Caco-2 (cell line): ENCODE data around the gene SLC12A5. TPM values are rescaled to one million over a fixed set of nuclear protein-coding genes. Genes with fewer than 3 reads are reported as not detected.

Experiments
- BruUV-seq: library from RNA; stranded (reverse); fragments of 400-500 nt; replicated peaks from 2 replicates; lab custom pipeline; 2021; lab: Mats Ljungman, UMichigan
- CTCF ChIA-PET: fragments of 300-600 bp; sonication (Branson Sonifier 250); formaldehyde crosslinking; loops from one replicate; lab custom pipeline; 2022; ENCODE audit warnings: antibody characterized with exemption; lab: Charles Lee
- POLR2A ChIA-PET: fragments of 300-600 bp; sonication (Branson Sonifier 250); formaldehyde crosslinking; loops from one replicate; lab custom pipeline; 2022; ENCODE audit warnings: antibody characterized with exemption; lab: Charles Lee
- DNase-seq, 2 experiments: peaks; one replicate each; pipeline versions ENCODE4 v3.0.0 to v3.0.0-alpha.2; 2020 to 2022
- H3K27me3 ChIP-seq: replicated peaks from 2 replicates; pipeline ENCODE4 v1.6.0; 2011; ENCODE audit warnings: low read length; ENCODE audit not compliant: control insufficient read depth, insufficient read depth
- H3K36me3 ChIP-seq: 2 replicates; pipeline ENCODE4 v1.5.1; 2011; ENCODE audit warnings: low read length; ENCODE audit not compliant: control insufficient read depth, insufficient read depth
- H3K4me1 ChIP-seq: fragments of 250-450 bp; sonication (Bioruptor Pico); 2 replicates; pipeline ENCODE4 v1.5.1; 2020; ENCODE audit warnings: mild to moderate bottlenecking
- H3K4me3 ChIP-seq: 2 replicates; pipeline ENCODE4 v1.5.1; 2011; ENCODE audit warnings: low read depth, mild to moderate bottlenecking, control low read depth, low read length
- H3K9me3 ChIP-seq: fragments of 250-450 bp; sonication (Bioruptor Pico); 2 replicates; pipeline ENCODE4 v1.5.1; 2020; ENCODE audit warnings: mild to moderate bottlenecking, moderate library complexity
- H3K27ac Mint-ChIP-seq: one replicate; pipeline ENCODE4 v1.8.0; 2022; ENCODE audit warnings: mixed read lengths; ENCODE audit not compliant: unreplicated experiment
- H3K27me3 Mint-ChIP-seq: one replicate; pipeline ENCODE4 v1.8.0; 2022; ENCODE audit warnings: mixed read lengths; ENCODE audit not compliant: insufficient read depth, unreplicated experiment
- H3K36me3 Mint-ChIP-seq: one replicate; pipeline ENCODE4 v1.8.0; 2022; ENCODE audit warnings: mild to moderate bottlenecking, mixed read lengths; ENCODE audit not compliant: insufficient read depth, unreplicated experiment
- H3K4me1 Mint-ChIP-seq: one replicate; pipeline ENCODE4 v1.8.0; 2022; ENCODE audit warnings: low read depth, mixed read lengths; ENCODE audit not compliant: unreplicated experiment
- H3K4me3 Mint-ChIP-seq: one replicate; pipeline ENCODE4 v1.8.0; 2022; ENCODE audit warnings: mild to moderate bottlenecking, moderate library complexity, mixed read lengths; ENCODE audit not compliant: unreplicated experiment
- H3K9me3 Mint-ChIP-seq: one replicate; pipeline ENCODE4 v1.8.0; 2022; ENCODE audit warnings: mixed read lengths; ENCODE audit not compliant: unreplicated experiment
- intact Hi-C: fragments of 100-400 bp; cut with micrococcal nuclease; formaldehyde crosslinking; loops from one replicate; pipeline ENCODE4 v1.10.0; 2022; ENCODE audit not compliant: unreplicated experiment
- total RNA-seq: library from RNA; stranded (reverse); gene quantifications from 2 replicates; pipeline ENCODE4 v1.2.3, GENCODE V29; 2022
- TF ChIP-seq, protein P1 (sequence below), 2 experiments: fragments of 200-600 bp in 1 of 2; IDR thresholded peaks; 1 replicate in 1 of 2; 2 replicates in 1 of 2; pipeline versions ENCODE4 v1.5.1 to v1.8.0; 2011 to 2022; ENCODE audit warnings: antibody characterized with exemption in 1 of 2, control low read depth in 1 of 2, inconsistent platforms in 1 of 2, low read depth in 1 of 2, low read length in 1 of 2, mild to moderate bottlenecking in 1 of 2, moderate library complexity in 1 of 2; ENCODE audit not compliant: insufficient read depth in 1 of 2, severe bottlenecking in 1 of 2, unreplicated experiment in 1 of 2

The SLC12A5 gene
- total RNA-seq, 1 experiment from 2014 or later = 1.9 TPM

DNA sequence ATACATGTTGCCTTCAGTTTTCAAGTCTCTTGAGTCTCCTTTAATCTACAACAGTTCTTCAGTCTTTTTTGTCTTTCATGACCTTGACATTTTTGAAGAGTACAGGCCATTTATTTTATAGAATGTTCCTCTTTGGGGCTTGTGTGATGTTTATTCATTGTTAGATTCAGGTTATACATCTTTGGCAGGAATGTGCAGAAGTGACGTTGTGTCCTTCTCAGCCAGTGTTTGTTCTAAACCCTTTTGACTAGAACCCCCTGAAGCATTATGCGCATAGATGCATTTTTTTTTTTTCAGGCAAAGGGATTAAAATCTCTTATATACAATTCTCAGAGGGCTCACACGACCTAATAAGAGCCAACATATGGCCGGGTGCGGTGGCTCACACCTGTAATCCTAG, 72.0 kb downstream of the SLC12A5 start:
- H3K9me3 Mint-ChIP-seq = no peaks in the 10 kb centered on the region
- no TSS peak for BruUV-seq
- Histone ChIP-seq H3K4me3 (no peak overlapping the region), H3K4me1 (no peaks in the 10 kb centered on the region), H3K36me3 (no peaks in the 10 kb centered on the region), H3K9me3 (peaks cover 20% of the 10 kb centered on the region), H3K27me3 (peaks cover 4% of the 10 kb centered on the region)
- no peak overlapping the region for H3K27ac Mint-ChIP-seq
- TF ChIP-seq, protein P1, sequence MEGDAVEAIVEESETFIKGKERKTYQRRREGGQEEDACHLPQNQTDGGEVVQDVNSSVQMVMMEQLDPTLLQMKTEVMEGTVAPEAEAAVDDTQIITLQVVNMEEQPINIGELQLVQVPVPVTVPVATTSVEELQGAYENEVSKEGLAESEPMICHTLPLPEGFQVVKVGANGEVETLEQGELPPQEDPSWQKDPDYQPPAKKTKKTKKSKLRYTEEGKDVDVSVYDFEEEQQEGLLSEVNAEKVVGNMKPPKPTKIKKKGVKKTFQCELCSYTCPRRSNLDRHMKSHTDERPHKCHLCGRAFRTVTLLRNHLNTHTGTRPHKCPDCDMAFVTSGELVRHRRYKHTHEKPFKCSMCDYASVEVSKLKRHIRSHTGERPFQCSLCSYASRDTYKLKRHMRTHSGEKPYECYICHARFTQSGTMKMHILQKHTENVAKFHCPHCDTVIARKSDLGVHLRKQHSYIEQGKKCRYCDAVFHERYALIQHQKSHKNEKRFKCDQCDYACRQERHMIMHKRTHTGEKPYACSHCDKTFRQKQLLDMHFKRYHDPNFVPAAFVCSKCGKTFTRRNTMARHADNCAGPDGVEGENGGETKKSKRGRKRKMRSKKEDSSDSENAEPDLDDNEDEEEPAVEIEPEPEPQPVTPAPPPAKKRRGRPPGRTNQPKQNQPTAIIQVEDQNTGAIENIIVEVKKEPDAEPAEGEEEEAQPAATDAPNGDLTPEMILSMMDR (IDR thresholded peaks at IDR 0.05; ENCODE audit: insufficient read depth in 1 of 2, low read depth in 1 of 2, low read length in 1 of 2, severe bottlenecking in 1 of 2, unreplicated experiment in 1 of 2) = no peak
- H3K36me3 Mint-ChIP-seq = no peaks in the 10 kb centered on the region
- POLR2A ChIA-PET = no interaction called here
- no peak overlapping the region for H3K4me3 Mint-ChIP-seq
- no peak for DNase-seq
- no peaks in the 10 kb centered on the region for H3K4me1 Mint-ChIP-seq
- peaks cover 30% of the 10 kb centered on the region for H3K27me3 Mint-ChIP-seq
- CTCF ChIA-PET = no interaction called here
- intact Hi-C loops = no loop called here

DNA sequence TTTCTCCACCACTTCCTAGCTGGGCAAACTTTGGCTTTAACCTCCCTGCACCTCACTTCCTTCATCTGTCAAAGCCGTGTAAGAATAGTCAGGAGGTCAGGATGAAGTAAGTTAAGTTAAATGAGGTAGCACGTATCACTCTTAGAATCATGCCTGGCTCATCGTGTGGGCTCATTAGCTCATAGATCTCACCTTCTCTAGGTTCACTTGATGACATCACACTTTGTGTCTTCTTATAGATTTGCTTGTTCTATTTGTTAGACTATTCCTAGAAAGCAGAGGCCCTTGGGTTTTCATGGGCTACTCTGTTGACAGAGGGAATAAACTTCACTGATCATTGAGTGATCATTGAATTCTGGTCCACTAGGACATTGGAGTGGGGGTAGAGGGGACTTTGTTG, 72.9 kb downstream of the SLC12A5 start:
- intact Hi-C loops = no loop called here
- H3K27me3 ChIP-seq = peaks cover 4% of the 10 kb centered on the region
- POLR2A ChIA-PET = no interaction called here
- peaks cover 26% of the 10 kb centered on the region for H3K27me3 Mint-ChIP-seq
- no peaks in the 10 kb centered on the region for H3K36me3 Mint-ChIP-seq
- peaks cover 20% of the 10 kb centered on the region for H3K9me3 ChIP-seq
- H3K36me3 ChIP-seq = no peaks in the 10 kb centered on the region
- no peaks in the 10 kb centered on the region for H3K9me3 Mint-ChIP-seq
- H3K4me1 Mint-ChIP-seq = no peaks in the 10 kb centered on the region
- TF ChIP-seq, protein P1 (IDR thresholded peaks at IDR 0.05; ENCODE audit: insufficient read depth in 1 of 2, low read depth in 1 of 2, low read length in 1 of 2, severe bottlenecking in 1 of 2, unreplicated experiment in 1 of 2) = no peak
- no peak overlapping the region for H3K4me3 ChIP-seq
- no peaks in the 10 kb centered on the region for H3K4me1 ChIP-seq
- H3K4me3 Mint-ChIP-seq = no peak overlapping the region
- H3K27ac Mint-ChIP-seq = no peak overlapping the region
- BruUV-seq = no TSS peak
- no peak for DNase-seq
- CTCF ChIA-PET = interaction anchor here (0.6 kb wide), 1 partner anchor 1192 kb away, joined by 5 read pairs; no protein-coding TSS in a partner anchor

GRCh38 chr20:46102940-46103339, 73.9 kb downstream of the SLC12A5 start:
- Mint-ChIP-seq H3K9me3 (no peaks in the 10 kb centered on the region), H3K4me1 (no peaks in the 10 kb centered on the region), H3K27ac (no peak overlapping the region), H3K36me3 (no peaks in the 10 kb centered on the region), H3K27me3 (peaks cover 26% of the 10 kb centered on the region), H3K4me3 (no peak overlapping the region)
- TF ChIP-seq, protein P1 (IDR thresholded peaks at IDR 0.05; ENCODE audit: insufficient read depth in 1 of 2, low read depth in 1 of 2, low read length in 1 of 2, severe bottlenecking in 1 of 2, unreplicated experiment in 1 of 2) = no peak
- Histone ChIP-seq H3K36me3 (no peaks in the 10 kb centered on the region), H3K9me3 (peaks cover 20% of the 10 kb centered on the region), H3K4me3 (no peak overlapping the region), H3K4me1 (no peaks in the 10 kb centered on the region), H3K27me3 (peaks cover 4% of the 10 kb centered on the region)
- ChIA-PET CTCF (no interaction called here), POLR2A (no interaction called here)
- no TSS peak for BruUV-seq
- DNase-seq = no peak
- intact Hi-C loops = no loop called here
